ENCODE data around the gene NF1. TPM values are rescaled to one million over a fixed set of nuclear protein-coding genes. Genes with fewer than 3 reads are reported as not detected.
"Not testable (repeated sequence)": the region's sequence is repeated elsewhere in the genome, so short reads cannot be mapped to it uniquely, and the experiment has no call there.

The NF1 gene
- total and polyA plus RNA-seq, 2 experiments from 2014 or later = 8.4 to 45.9 TPM

- TF ChIP-seq EZH2 (IDR thresholded peaks at IDR 0.05; ENCODE audit: borderline replicate concordance) = no peak
- no peak for TF ChIP-seq EZH2phosphoT487 (IDR thresholded peaks at IDR 0.05; ENCODE audit: low read depth, severe bottlenecking, unreplicated experiment)
- no peak for TF ChIP-seq CTCF (IDR thresholded peaks at IDR 0.05; ENCODE audit: poor library complexity)
- Histone ChIP-seq H3K4me2 (no peak overlapping the region), H3K9me2 (replicated peaks; ENCODE audit: insufficient read depth) (no peaks in the 10 kb centered on the region), H3K4me1 (ENCODE audit: insufficient read depth) (no peaks in the 10 kb centered on the region), H3K27ac (no peak overlapping the region), H3K79me2 (peaks cover 23% of the 10 kb centered on the region), H4K20me1 (ENCODE audit: insufficient read depth, poor library complexity, severe bottlenecking) (no peaks in the 10 kb centered on the region), H3K27me3 (no peaks in the 10 kb centered on the region), H3K36me3 (replicated peaks; ENCODE audit: insufficient read depth, low read depth) (no peaks in the 10 kb centered on the region), H3K9me3 (ENCODE audit: low read depth) (no peaks in the 10 kb centered on the region), H2AFZ (no peak overlapping the region), H3K4me3 (no peak overlapping the region)
- WGBS (ENCODE audit: low lambda C conversion rate, missing lambda C conversion rate) = 63% methylated on average over 2 of the region's 2 CpGs
- no peak for DNase-seq (ENCODE audit: low spot score)
Observed at GRCh38 chr17:31156326-31156725, 61.5 kb downstream of the NF1 start.

- not testable (repeated sequence) for H3K9me3 ChIP-seq (ENCODE audit: low read depth); H3K27ac ChIP-seq
- 97% methylated on average over 6 of the region's 6 CpGs for WGBS (ENCODE audit: low lambda C conversion rate, missing lambda C conversion rate)
Observed at GRCh38 chr17:31156864-31157263, 62.1 kb downstream of the NF1 start.

GRCh38 chr17:31158746-31159377, 64.1 kb downstream of the NF1 start:
- Histone ChIP-seq H3K9me2 (replicated peaks; ENCODE audit: insufficient read depth) (no peaks in the 10 kb centered on the region), H3K4me2 (no peak overlapping the region), H3K27ac (no peak overlapping the region), H2AFZ (no peak overlapping the region), H3K79me2 (peaks cover 9% of the 10 kb centered on the region), H3K27me3 (no peaks in the 10 kb centered on the region), H3K4me1 (ENCODE audit: insufficient read depth) (no peaks in the 10 kb centered on the region), H3K36me3 (replicated peaks; ENCODE audit: insufficient read depth, low read depth) (no peaks in the 10 kb centered on the region), H3K4me3 (no peak overlapping the region), H3K9me3 (ENCODE audit: low read depth) (no peaks in the 10 kb centered on the region), H4K20me1 (ENCODE audit: insufficient read depth, poor library complexity, severe bottlenecking) (no peaks in the 10 kb centered on the region)
- no peak for TF ChIP-seq EZH2phosphoT487 (IDR thresholded peaks at IDR 0.05; ENCODE audit: low read depth, severe bottlenecking, unreplicated experiment)
- no peak for TF ChIP-seq CTCF (IDR thresholded peaks at IDR 0.05; ENCODE audit: poor library complexity)
- no peak for TF ChIP-seq EZH2 (IDR thresholded peaks at IDR 0.05; ENCODE audit: borderline replicate concordance)
- DNase-seq (ENCODE audit: low spot score) = no peak
- WGBS (ENCODE audit: low lambda C conversion rate, missing lambda C conversion rate) = 87% methylated on average over 1 of the region's 1 CpG

More at GRCh38 chr17:31156864-31157263, 62.1 kb downstream of the NF1 start:
- not testable (repeated sequence) for H3K9me2 ChIP-seq (replicated peaks; ENCODE audit: insufficient read depth); H3K4me3 ChIP-seq; H4K20me1 ChIP-seq (ENCODE audit: insufficient read depth, poor library complexity, severe bottlenecking); H2AFZ ChIP-seq; H3K36me3 ChIP-seq (replicated peaks; ENCODE audit: insufficient read depth, low read depth); H3K27me3 ChIP-seq; H3K4me2 ChIP-seq; DNase-seq (ENCODE audit: low spot score); H3K4me1 ChIP-seq (ENCODE audit: insufficient read depth)
- H3K79me2 ChIP-seq = peaks cover 20% of the 10 kb centered on the region

- H3K36me3 ChIP-seq (replicated peaks; ENCODE audit: insufficient read depth, low read depth) = no peaks in the 10 kb centered on the region
- TF ChIP-seq EZH2 (IDR thresholded peaks at IDR 0.05; ENCODE audit: borderline replicate concordance) (no peak), CTCF (IDR thresholded peaks at IDR 0.05; ENCODE audit: poor library complexity) (no peak), EZH2phosphoT487 (IDR thresholded peaks at IDR 0.05; ENCODE audit: low read depth, severe bottlenecking, unreplicated experiment) (no peak)
- no peak overlapping the region for H2AFZ ChIP-seq
- no peak for DNase-seq (ENCODE audit: low spot score)
- WGBS (ENCODE audit: low lambda C conversion rate, missing lambda C conversion rate) = 88% methylated on average over 7 of the region's 7 CpGs
- no peaks in the 10 kb centered on the region for H4K20me1 ChIP-seq (ENCODE audit: insufficient read depth, poor library complexity, severe bottlenecking)
- H3K27me3 ChIP-seq = no peaks in the 10 kb centered on the region
- H3K4me3 ChIP-seq = no peak overlapping the region
- H3K4me1 ChIP-seq (ENCODE audit: insufficient read depth) = no peaks in the 10 kb centered on the region
- H3K4me2 ChIP-seq = no peak overlapping the region
- H3K27ac ChIP-seq = no peak overlapping the region
- no peaks in the 10 kb centered on the region for H3K9me3 ChIP-seq (ENCODE audit: low read depth)
- H3K79me2 ChIP-seq = no peaks in the 10 kb centered on the region
- no peaks in the 10 kb centered on the region for H3K9me2 ChIP-seq (replicated peaks; ENCODE audit: insufficient read depth)
Observed at GRCh38 chr17:31163091-31163781, 68.5 kb downstream of the NF1 start.
